OCI-LY1 (cell line): ENCODE measurements around the gene SERTAD2.

Experiments used
- EZH2 ChIP-seq: fragments of 200-600 bp; sonication (generic), shearing (Covaris generic); IDR thresholded peaks from 2 replicates; pipeline ENCODE4 v1.8.0; 2017; ENCODE audit warnings: borderline replicate concordance, mixed run types, mild to moderate bottlenecking, antibody characterized with exemption, low read length, moderate library complexity, mixed read lengths
- TF ChIP-seq, protein P1 (sequence below): fragments of 200-600 bp; sonication (generic), shearing (Covaris generic); IDR thresholded peaks from 2 replicates; pipeline ENCODE4 v1.5.1; 2017; ENCODE audit warnings: mild to moderate bottlenecking, antibody characterized with exemption, low read length, moderate library complexity, mixed read lengths

DNA sequence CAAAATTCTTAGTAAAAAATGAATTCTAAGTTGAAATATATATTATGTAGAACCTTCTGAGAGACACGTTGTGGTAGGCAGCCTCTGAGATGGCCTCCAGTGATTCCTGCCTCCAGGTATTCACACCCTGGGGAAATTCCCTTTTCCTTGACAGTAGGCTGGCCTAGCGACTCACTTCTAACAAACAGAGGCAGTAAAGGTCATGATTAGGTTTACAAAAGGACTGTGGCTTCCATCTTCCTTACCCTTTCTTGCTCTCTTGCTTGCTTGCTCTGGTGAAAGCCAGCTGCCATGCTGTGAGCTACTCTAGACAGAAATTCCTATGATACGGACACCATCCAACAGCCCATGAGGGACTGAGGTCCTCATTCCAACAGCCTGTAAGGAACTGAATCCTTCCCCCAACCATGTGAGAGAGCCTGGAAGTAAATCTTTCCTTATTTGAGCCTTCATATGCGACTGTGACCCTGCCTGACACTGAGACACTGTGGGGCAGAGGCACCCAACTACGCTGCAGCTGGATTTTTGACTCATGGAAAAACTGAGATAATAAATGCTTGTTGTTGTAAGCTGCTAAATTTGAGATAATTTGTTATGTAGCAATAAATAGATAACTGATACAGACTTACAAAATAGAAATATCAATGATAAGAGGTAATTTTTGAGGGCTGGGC, 32.7 kb upstream of the SERTAD2 start:
- TF ChIP-seq, protein P1, sequence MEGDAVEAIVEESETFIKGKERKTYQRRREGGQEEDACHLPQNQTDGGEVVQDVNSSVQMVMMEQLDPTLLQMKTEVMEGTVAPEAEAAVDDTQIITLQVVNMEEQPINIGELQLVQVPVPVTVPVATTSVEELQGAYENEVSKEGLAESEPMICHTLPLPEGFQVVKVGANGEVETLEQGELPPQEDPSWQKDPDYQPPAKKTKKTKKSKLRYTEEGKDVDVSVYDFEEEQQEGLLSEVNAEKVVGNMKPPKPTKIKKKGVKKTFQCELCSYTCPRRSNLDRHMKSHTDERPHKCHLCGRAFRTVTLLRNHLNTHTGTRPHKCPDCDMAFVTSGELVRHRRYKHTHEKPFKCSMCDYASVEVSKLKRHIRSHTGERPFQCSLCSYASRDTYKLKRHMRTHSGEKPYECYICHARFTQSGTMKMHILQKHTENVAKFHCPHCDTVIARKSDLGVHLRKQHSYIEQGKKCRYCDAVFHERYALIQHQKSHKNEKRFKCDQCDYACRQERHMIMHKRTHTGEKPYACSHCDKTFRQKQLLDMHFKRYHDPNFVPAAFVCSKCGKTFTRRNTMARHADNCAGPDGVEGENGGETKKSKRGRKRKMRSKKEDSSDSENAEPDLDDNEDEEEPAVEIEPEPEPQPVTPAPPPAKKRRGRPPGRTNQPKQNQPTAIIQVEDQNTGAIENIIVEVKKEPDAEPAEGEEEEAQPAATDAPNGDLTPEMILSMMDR: no peak
- TF ChIP-seq EZH2: no peak
